Progenitor cell of endocrine pancreas (in vitro differentiated cells): ENCODE data around the gene LIPC. TPM values are rescaled to one million over a fixed set of nuclear protein-coding genes. Genes with fewer than 3 reads are reported as not detected.

ENCODE experiments used
- DNase-seq: peaks from one replicate; pipeline ENCODE4 v3.0.0; 2021; ENCODE audit warnings: low spot score; ENCODE audit not compliant: unreplicated experiment
- H3K27ac Mint-ChIP-seq: 2 replicates; pipeline ENCODE4 v1.8.0; 2021; ENCODE audit warnings: mild to moderate bottlenecking, moderate library complexity, mixed read lengths
- H3K27me3 Mint-ChIP-seq: 2 replicates; pipeline ENCODE4 v1.8.0; 2021; ENCODE audit warnings: mixed read lengths
- H3K36me3 Mint-ChIP-seq: 2 replicates; pipeline ENCODE4 v1.8.0; 2022; ENCODE audit warnings: mixed read lengths; ENCODE audit not compliant: insufficient read depth
- H3K4me1 Mint-ChIP-seq: 2 replicates; pipeline ENCODE4 v1.8.0; 2021; ENCODE audit warnings: low read depth, mixed read lengths
- H3K4me3 Mint-ChIP-seq: 2 replicates; pipeline ENCODE4 v1.8.0; 2021; ENCODE audit warnings: low read depth, mild to moderate bottlenecking, moderate library complexity, mixed read lengths
- H3K9me3 Mint-ChIP-seq: 2 replicates; pipeline ENCODE4 v1.8.0; 2021; ENCODE audit warnings: low read depth, mixed read lengths
- CTCF ChIP-seq: fragments of 200-600 bp; sonication (generic); IDR thresholded peaks from one replicate; pipeline ENCODE4 v1.5.0; 2021; ENCODE audit warnings: antibody characterized with exemption, mild to moderate bottlenecking; ENCODE audit not compliant: unreplicated experiment
- total RNA-seq: library from RNA; stranded (reverse); gene quantifications from 2 replicates; pipeline ENCODE4 v1.2.1, GENCODE V29; 2021

LIPC gene
- total RNA-seq, 1 donor from 2014 or later: 5.9 TPM

GRCh38 chr15:58416963-58417362 lies 14.8 kb upstream of the LIPC start:
- Mint-ChIP-seq H3K4me3 (no peak overlapping the region), H3K36me3 (no peaks in the 10 kb centered on the region), H3K9me3 (peaks cover 5% of the 10 kb centered on the region), H3K4me1 (no peaks in the 10 kb centered on the region), H3K27ac (no peak overlapping the region), H3K27me3 (no peaks in the 10 kb centered on the region)
- TF ChIP-seq CTCF: no peak
- DNase-seq: no peak

- H3K27me3 Mint-ChIP-seq: no peaks in the 10 kb centered on the region
- H3K27ac Mint-ChIP-seq: no peak overlapping the region
- DNase-seq: no peak
- peaks cover 5% of the 10 kb centered on the region for H3K9me3 Mint-ChIP-seq
- H3K4me3 Mint-ChIP-seq: no peak overlapping the region
- H3K4me1 Mint-ChIP-seq: no peaks in the 10 kb centered on the region
- no peak for TF ChIP-seq CTCF
- no peaks in the 10 kb centered on the region for H3K36me3 Mint-ChIP-seq
Observed at GRCh38 chr15:58418135-58418534, 13.7 kb upstream of the LIPC start.

- Mint-ChIP-seq H3K4me3 (no peak overlapping the region), H3K27me3 (peaks cover 6% of the 10 kb centered on the region), H3K27ac (peak overlapping the region; percentile 46), H3K36me3 (no peaks in the 10 kb centered on the region), H3K4me1 (peaks cover 3% of the 10 kb centered on the region), H3K9me3 (peaks cover 2% of the 10 kb centered on the region)
- DNase-seq: no peak
- no peak for TF ChIP-seq CTCF
Observed at GRCh38 chr15:58419803-58420524, 11.8 kb upstream of the LIPC start.

- Mint-ChIP-seq H3K4me1 (peaks cover 8% of the 10 kb centered on the region), H3K9me3 (peaks cover 2% of the 10 kb centered on the region), H3K36me3 (no peaks in the 10 kb centered on the region), H3K27me3 (peaks cover 6% of the 10 kb centered on the region), H3K4me3 (no peak overlapping the region), H3K27ac (peak overlapping the region; percentile 46)
- DNase-seq: no peak
- TF ChIP-seq CTCF: no peak
Observed at GRCh38 chr15:58420579-58421043, 11.2 kb upstream of the LIPC start.

- TF ChIP-seq CTCF: no peak
- Mint-ChIP-seq H3K9me3 (no peaks in the 10 kb centered on the region), H3K4me3 (no peak overlapping the region), H3K4me1 (peaks cover 13% of the 10 kb centered on the region), H3K36me3 (no peaks in the 10 kb centered on the region), H3K27ac (no peak overlapping the region), H3K27me3 (peaks cover 6% of the 10 kb centered on the region)
- no peak for DNase-seq
Observed at GRCh38 chr15:58423205-58423604, 8.6 kb upstream of the LIPC start.
